OCI-LY1 (cell line): ENCODE measurements around the gene ZBTB20.

Experiments used
- H2AFZ ChIP-seq: fragments of 200-600 bp; sonication (generic), shearing (Covaris generic); 2 replicates; pipeline ENCODE4 v1.6.0; 2014; ENCODE audit warnings: antibody characterized with exemption, mild to moderate bottlenecking, low read length
- H3F3A ChIP-seq: fragments of 200-600 bp; sonication (generic), shearing (Covaris generic); 2 replicates; pipeline ENCODE4 v1.6.0; 2014; ENCODE audit warnings: mild to moderate bottlenecking, antibody characterized with exemption, low read length, moderate library complexity; ENCODE audit not compliant: insufficient read depth
- H3K27ac ChIP-seq: fragments of 200-600 bp; sonication (generic); 2 replicates; pipeline ENCODE4 v1.5.1; 2014; ENCODE audit warnings: low read length, mixed run types, mild to moderate bottlenecking, low read depth; ENCODE audit not compliant: poor library complexity, severe bottlenecking
- H3K27me3 ChIP-seq: fragments of 200-600 bp; sonication (generic); 2 replicates; pipeline ENCODE4 v1.6.0; 2014; ENCODE audit warnings: antibody characterized with exemption, mild to moderate bottlenecking, low read length, moderate library complexity; ENCODE audit not compliant: insufficient read depth
- H3K36me3 ChIP-seq: fragments of 200-600 bp; sonication (generic); 2 replicates; pipeline ENCODE4 v1.6.1; 2014; ENCODE audit warnings: mild to moderate bottlenecking, antibody characterized with exemption, low read length, moderate library complexity, mixed read lengths; ENCODE audit not compliant: insufficient read depth
- H3K4me1 ChIP-seq: fragments of 200-600 bp; sonication (generic); 2 replicates; pipeline ENCODE4 v1.5.1; 2014; ENCODE audit warnings: mild to moderate bottlenecking, low read length, moderate library complexity; ENCODE audit not compliant: insufficient read depth, severe bottlenecking
- H3K4me2 ChIP-seq: fragments of 200-600 bp; sonication (generic), shearing (Covaris generic); 2 replicates; pipeline ENCODE4 v1.6.1; 2014; ENCODE audit warnings: low read length
- H3K4me3 ChIP-seq: fragments of 200-600 bp; sonication (generic); 2 replicates; pipeline ENCODE4 v1.5.1; 2014; ENCODE audit warnings: low read length, low read depth, mild to moderate bottlenecking, mixed read lengths; ENCODE audit not compliant: poor library complexity, severe bottlenecking
- H3K79me2 ChIP-seq: fragments of 200-600 bp; shearing (Covaris generic); 2 replicates; pipeline ENCODE4 v1.6.1; 2016; ENCODE audit warnings: mixed run types, low read length, mixed read lengths; ENCODE audit not compliant: insufficient read depth
- H3K9ac ChIP-seq: fragments of 200-600 bp; sonication (generic), shearing (Covaris generic); 2 replicates; pipeline ENCODE4 v1.6.1; 2014; ENCODE audit warnings: mild to moderate bottlenecking, low read length, mixed read lengths
- H3K9me2 ChIP-seq: fragments of 200-600 bp; sonication (generic), shearing (Covaris generic); 2 replicates; pipeline ENCODE4 v1.6.1; 2014; ENCODE audit warnings: low read depth, mild to moderate bottlenecking, low read length, mixed read lengths
- H3K9me3 ChIP-seq: fragments of 200-600 bp; shearing (Covaris generic); 2 replicates; pipeline ENCODE4 v1.6.1; 2014; ENCODE audit warnings: low read length, mixed read lengths
- H4K20me1 ChIP-seq: fragments of 200-600 bp; sonication (generic), shearing (Covaris generic); 2 replicates; pipeline ENCODE4 v1.6.0; 2016; ENCODE audit warnings: mild to moderate bottlenecking, low read length; ENCODE audit not compliant: insufficient read depth
- CTCF ChIP-seq: fragments of 200-600 bp; sonication (generic), shearing (Covaris generic); IDR thresholded peaks from 2 replicates; pipeline ENCODE4 v1.5.1; 2017; ENCODE audit warnings: mild to moderate bottlenecking, antibody characterized with exemption, low read length, moderate library complexity, mixed read lengths
- EZH2 ChIP-seq: fragments of 200-600 bp; sonication (generic), shearing (Covaris generic); IDR thresholded peaks from 2 replicates; pipeline ENCODE4 v1.8.0; 2017; ENCODE audit warnings: borderline replicate concordance, mixed run types, mild to moderate bottlenecking, antibody characterized with exemption, low read length, moderate library complexity, mixed read lengths

ZBTB20 gene

GRCh38 chr3:115062412-115062956, 84.6 kb downstream of the ZBTB20 start:
- Histone ChIP-seq H3K4me2 (no peak overlapping the region), H3K36me3 (no peaks in the 10 kb centered on the region), H3K9ac (no peak overlapping the region), H4K20me1 (no peaks in the 10 kb centered on the region), H3K9me3 (no peaks in the 10 kb centered on the region), H3F3A (no peaks in the 10 kb centered on the region), H3K4me1 (no peaks in the 10 kb centered on the region), H3K4me3 (no peak overlapping the region), H3K27me3 (no peaks in the 10 kb centered on the region), H3K79me2 (no peaks in the 10 kb centered on the region), H2AFZ (no peak overlapping the region), H3K27ac (no peak overlapping the region), H3K9me2 (no peaks in the 10 kb centered on the region)
- no peak for TF ChIP-seq EZH2
- TF ChIP-seq CTCF: no peak

DNA sequence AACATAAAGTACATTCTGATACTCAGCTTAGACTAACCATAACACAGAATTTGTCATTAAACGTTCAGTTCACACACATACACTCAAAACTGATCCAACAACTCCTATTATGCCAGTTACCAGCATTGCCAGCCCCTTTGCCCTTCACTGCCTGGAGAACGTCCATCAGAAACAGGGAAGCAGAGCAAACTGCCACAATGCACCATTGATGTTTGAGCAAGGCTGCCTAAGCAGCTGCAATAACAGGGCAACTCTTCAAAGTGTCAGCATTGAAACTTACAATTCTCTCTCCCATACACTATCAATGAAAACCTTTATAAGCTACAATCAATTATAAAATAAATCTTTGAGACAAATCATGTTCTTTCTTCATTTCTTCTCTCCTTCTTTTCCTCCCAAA, 85.1 kb downstream of the ZBTB20 start:
- H3K4me1 ChIP-seq: no peaks in the 10 kb centered on the region
- H3K9me3 ChIP-seq: no peaks in the 10 kb centered on the region
- H3K79me2 ChIP-seq: no peaks in the 10 kb centered on the region
- H3K36me3 ChIP-seq: no peaks in the 10 kb centered on the region
- no peak overlapping the region for H3K4me2 ChIP-seq
- no peak overlapping the region for H3K4me3 ChIP-seq
- H3K9me2 ChIP-seq: no peaks in the 10 kb centered on the region
- H3K9ac ChIP-seq: no peak overlapping the region
- H3K27ac ChIP-seq: no peak overlapping the region
- H3F3A ChIP-seq: no peaks in the 10 kb centered on the region
- no peak for TF ChIP-seq EZH2
- TF ChIP-seq CTCF: no peak
- H3K27me3 ChIP-seq: no peaks in the 10 kb centered on the region
- no peaks in the 10 kb centered on the region for H4K20me1 ChIP-seq
- no peak overlapping the region for H2AFZ ChIP-seq

GRCh38 chr3:115052906-115053305, 94.2 kb downstream of the ZBTB20 start:
- Histone ChIP-seq H3K4me2 (no peak overlapping the region), H3K4me3 (no peak overlapping the region), H3K9ac (no peak overlapping the region), H3K9me2 (no peaks in the 10 kb centered on the region), H3K79me2 (no peaks in the 10 kb centered on the region), H3K9me3 (no peaks in the 10 kb centered on the region), H3F3A (no peaks in the 10 kb centered on the region), H3K27me3 (no peaks in the 10 kb centered on the region), H2AFZ (no peak overlapping the region), H4K20me1 (no peaks in the 10 kb centered on the region), H3K36me3 (no peaks in the 10 kb centered on the region), H3K27ac (no peak overlapping the region), H3K4me1 (no peaks in the 10 kb centered on the region)
- TF ChIP-seq EZH2: no peak
- no peak for TF ChIP-seq CTCF
